Measurements from ENCODE around the gene HMCN1.

GRCh38 chr1:185850366-185850765, 116.2 kb downstream of the HMCN1 start:
- TF ChIP-seq CTCF (IDR thresholded peaks at IDR 0.05; ENCODE audit: low read length) (no peak), EZH2 (IDR thresholded peaks at IDR 0.05; ENCODE audit: borderline replicate concordance, low read length) (no peak)
